ENCODE results near the gene POTEF.
"Not testable (repeated sequence)": the region's sequence is repeated elsewhere in the genome, so short reads cannot be mapped to it uniquely, and the experiment has no call there.

GRCh38 chr2:130127726-130128125 is 1.3 kb downstream of the POTEF start:
- not testable (repeated sequence) for TF ChIP-seq POLR2A (IDR thresholded peaks at IDR 0.05); CTCF (IDR thresholded peaks at IDR 0.05); EP300 (IDR thresholded peaks at IDR 0.05; ENCODE audit: low read depth); POLR2AphosphoS5 (IDR thresholded peaks at IDR 0.05)

Measured in transverse colon (tissue), 4 donors.